Measurements from ENCODE around the gene KCNQ1OT1.

DNA sequence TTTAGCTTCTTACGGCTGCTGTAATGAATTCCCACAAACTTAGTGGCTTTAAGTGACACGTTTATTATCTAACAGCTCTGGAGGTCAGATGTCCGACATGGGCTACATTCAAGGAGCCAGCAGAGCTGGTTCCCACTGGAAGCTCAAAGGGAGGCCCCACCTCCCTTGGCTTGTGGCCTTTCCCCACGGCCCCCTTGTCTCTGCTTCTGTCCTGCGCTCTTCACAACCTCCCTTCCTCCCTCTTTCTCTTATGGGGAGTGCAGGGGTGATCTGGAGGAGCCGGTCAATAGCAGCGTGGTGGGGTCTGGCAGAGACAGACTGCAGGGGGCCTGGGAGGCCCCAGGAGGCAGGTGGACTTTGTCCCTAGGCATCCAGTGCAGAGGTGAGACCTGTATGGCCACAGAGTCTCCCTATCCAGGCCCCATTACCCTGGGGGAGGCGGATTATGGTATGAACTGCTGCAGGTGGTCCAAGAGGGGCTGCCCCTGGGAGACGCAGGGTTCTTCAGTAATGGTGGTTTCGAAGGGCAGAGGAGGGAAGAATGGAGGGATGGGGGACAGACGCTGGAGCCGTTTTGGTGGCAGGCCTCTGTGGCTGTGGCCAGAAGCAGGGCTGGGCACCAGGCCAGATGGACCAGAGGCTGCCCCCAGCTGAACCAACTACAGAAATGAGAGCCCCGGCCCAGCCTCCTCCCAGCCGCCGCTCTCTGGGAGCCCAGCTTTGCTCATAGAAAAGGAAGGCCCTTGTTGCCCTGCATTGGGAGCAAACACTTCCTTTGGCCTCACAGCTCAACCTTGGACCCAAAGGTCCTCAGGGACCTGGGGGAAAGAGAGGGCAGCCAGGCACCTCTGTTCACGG, 30.7 kb upstream of the KCNQ1OT1 start:
- no peak for TF ChIP-seq POLR2A (IDR thresholded peaks at IDR 0.05)
- TF ChIP-seq, protein P1, sequence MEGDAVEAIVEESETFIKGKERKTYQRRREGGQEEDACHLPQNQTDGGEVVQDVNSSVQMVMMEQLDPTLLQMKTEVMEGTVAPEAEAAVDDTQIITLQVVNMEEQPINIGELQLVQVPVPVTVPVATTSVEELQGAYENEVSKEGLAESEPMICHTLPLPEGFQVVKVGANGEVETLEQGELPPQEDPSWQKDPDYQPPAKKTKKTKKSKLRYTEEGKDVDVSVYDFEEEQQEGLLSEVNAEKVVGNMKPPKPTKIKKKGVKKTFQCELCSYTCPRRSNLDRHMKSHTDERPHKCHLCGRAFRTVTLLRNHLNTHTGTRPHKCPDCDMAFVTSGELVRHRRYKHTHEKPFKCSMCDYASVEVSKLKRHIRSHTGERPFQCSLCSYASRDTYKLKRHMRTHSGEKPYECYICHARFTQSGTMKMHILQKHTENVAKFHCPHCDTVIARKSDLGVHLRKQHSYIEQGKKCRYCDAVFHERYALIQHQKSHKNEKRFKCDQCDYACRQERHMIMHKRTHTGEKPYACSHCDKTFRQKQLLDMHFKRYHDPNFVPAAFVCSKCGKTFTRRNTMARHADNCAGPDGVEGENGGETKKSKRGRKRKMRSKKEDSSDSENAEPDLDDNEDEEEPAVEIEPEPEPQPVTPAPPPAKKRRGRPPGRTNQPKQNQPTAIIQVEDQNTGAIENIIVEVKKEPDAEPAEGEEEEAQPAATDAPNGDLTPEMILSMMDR (IDR thresholded peaks at IDR 0.05) = no peak
- no peak for TF ChIP-seq EP300 (IDR thresholded peaks at IDR 0.05)
